Measurements from ENCODE around the gene CDK13. TPM values are rescaled to one million over a fixed set of nuclear protein-coding genes. Genes with fewer than 3 reads are reported as not detected.
A peak's percentile ranks its signal among the peaks of the same experiment; 100 is the strongest.

The CDK13 gene
- total RNA-seq, 1 experiment from 2014 or later: 52.2 TPM

DNA sequence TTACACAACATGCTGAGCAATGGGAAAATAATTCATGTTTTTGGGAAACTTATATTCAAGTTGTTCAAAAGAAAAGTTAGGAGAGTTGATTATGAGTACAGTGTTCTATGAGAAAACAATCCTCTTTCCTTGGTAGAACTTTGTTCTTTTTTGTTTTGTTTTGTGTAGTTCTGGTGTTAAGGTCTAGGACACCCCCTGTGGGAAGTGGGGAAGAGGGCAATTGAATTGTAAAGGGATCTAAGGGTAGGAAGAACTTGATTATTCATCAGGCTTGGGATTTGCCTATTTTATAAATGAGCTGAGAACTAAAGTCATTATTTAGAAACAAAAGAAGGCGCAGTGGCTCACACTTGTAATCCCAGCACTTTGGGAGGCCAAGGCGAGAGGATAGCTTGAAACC lies 25.9 kb upstream of the CDK13 start:
- TF ChIP-seq, protein P1, sequence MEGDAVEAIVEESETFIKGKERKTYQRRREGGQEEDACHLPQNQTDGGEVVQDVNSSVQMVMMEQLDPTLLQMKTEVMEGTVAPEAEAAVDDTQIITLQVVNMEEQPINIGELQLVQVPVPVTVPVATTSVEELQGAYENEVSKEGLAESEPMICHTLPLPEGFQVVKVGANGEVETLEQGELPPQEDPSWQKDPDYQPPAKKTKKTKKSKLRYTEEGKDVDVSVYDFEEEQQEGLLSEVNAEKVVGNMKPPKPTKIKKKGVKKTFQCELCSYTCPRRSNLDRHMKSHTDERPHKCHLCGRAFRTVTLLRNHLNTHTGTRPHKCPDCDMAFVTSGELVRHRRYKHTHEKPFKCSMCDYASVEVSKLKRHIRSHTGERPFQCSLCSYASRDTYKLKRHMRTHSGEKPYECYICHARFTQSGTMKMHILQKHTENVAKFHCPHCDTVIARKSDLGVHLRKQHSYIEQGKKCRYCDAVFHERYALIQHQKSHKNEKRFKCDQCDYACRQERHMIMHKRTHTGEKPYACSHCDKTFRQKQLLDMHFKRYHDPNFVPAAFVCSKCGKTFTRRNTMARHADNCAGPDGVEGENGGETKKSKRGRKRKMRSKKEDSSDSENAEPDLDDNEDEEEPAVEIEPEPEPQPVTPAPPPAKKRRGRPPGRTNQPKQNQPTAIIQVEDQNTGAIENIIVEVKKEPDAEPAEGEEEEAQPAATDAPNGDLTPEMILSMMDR (conservative IDR thresholded peaks at IDR 0.05): no peak; the same call in 2 of the 3 replicates
- Histone ChIP-seq H4K5ac (ENCODE audit: insufficient read length, low read depth, low read length) (no peak overlapping the region), H3K14ac (ENCODE audit: insufficient read depth, low read length) (no peak overlapping the region), H3K4me2 (ENCODE audit: insufficient read depth, insufficient read length, low read length) (no peak overlapping the region), H2BK120ac (ENCODE audit: low read depth, low read length, poor library complexity, severe bottlenecking) (no peak overlapping the region), H4K20me1 (ENCODE audit: control insufficient read depth, insufficient read depth, insufficient read length) (no peaks in the 10 kb centered on the region), H3K27me3 (ENCODE audit: insufficient read depth, low read length) (no peaks in the 10 kb centered on the region), H3K23me2 (ENCODE audit: insufficient read length, low read depth, low read length, poor library complexity, severe bottlenecking) (no peaks in the 10 kb centered on the region), H2AFZ (ENCODE audit: low read length) (no peak overlapping the region), H3K18ac (ENCODE audit: insufficient read length, low read depth, low read length) (no peak overlapping the region), H2BK15ac (ENCODE audit: low read depth, low read length) (no peak overlapping the region), H3K9ac (ENCODE audit: extremely low read depth, insufficient read length, low read length) (no peak overlapping the region), H3K9me3 (ENCODE audit: control insufficient read depth, low read depth, low read length) (no peaks in the 10 kb centered on the region), H3K27ac (ENCODE audit: insufficient read length, low read depth, low read length) (no peak overlapping the region), H4K8ac (replicated peaks; ENCODE audit: insufficient read length, low read depth, low read length) (no peak overlapping the region), H3K23ac (ENCODE audit: insufficient read length, low read depth, low read length) (no peak overlapping the region), H3K4me1 (ENCODE audit: insufficient read depth, low read length) (0 out of 2 replicates have a peak, but pooled peaks cover 2% of the 10 kb centered on the region), H2AK5ac (ENCODE audit: insufficient read length, low read length) (no peak overlapping the region), H3T11ph (ENCODE audit: low read length) (no peak overlapping the region), H2BK5ac (ENCODE audit: insufficient read length, low read length) (no peak overlapping the region), H2BK12ac (ENCODE audit: insufficient read length, low read depth, low read length) (no peak overlapping the region), H3K56ac (ENCODE audit: insufficient read length, low read depth, low read length) (no peak overlapping the region), H2BK20ac (ENCODE audit: low read depth, low read length, poor library complexity, severe bottlenecking) (no peak overlapping the region), H3K79me2 (ENCODE audit: insufficient read depth, low read length) (no peaks in the 10 kb centered on the region), H4K91ac (ENCODE audit: insufficient read length, low read depth, low read length) (no peak overlapping the region), H3K79me1 (ENCODE audit: insufficient read depth, low read depth, low read length, poor library complexity, severe bottlenecking) (no peaks in the 10 kb centered on the region), H3K4ac (ENCODE audit: low read depth, low read length) (no peak overlapping the region)
- Mint-ChIP-seq H3K9me3 (peaks cover 0 to 3% of the 10 kb centered on the region in 2 experiments; a peak in 2 of 5 replicates), H3K4me3 (no peak overlapping the region; a peak in 1 of 5 replicates), H3K27ac (peak overlapping the region in 2 of 3 experiments; percentile 6 to 48; a peak in 3 of 7 replicates), H3K36me3 (ENCODE audit: insufficient read depth in 1 of 3, low read depth in 3 of 3) (no peaks in the 10 kb centered on the region; a peak in 1 of 7 replicates), H3K4me1 (peaks cover 19 to 30% of the 10 kb centered on the region in 2 experiments), H3K27me3 (ENCODE audit: low read depth) (no peaks in the 10 kb centered on the region; the same call in 1 of the 2 replicates)
- no CpG with 5 or more reads among the region's 2 CpGs for WGBS (ENCODE audit: extremely low coverage, insufficient read length, low lambda C conversion rate)
- no peak for DNase-seq
